GOT3 (cell line): ENCODE results near the gene ITPR1.
"Not testable (repeated sequence)": the region's sequence is repeated elsewhere in the genome, so short reads cannot be mapped to it uniquely, and the experiment has no call there.

Experiments
- DNase-seq: peaks from one replicate; lab custom pipeline; 2025; ENCODE audit warnings: mixed read lengths; lab: John Stamatoyannopoulos, UW

The ITPR1 gene

DNA sequence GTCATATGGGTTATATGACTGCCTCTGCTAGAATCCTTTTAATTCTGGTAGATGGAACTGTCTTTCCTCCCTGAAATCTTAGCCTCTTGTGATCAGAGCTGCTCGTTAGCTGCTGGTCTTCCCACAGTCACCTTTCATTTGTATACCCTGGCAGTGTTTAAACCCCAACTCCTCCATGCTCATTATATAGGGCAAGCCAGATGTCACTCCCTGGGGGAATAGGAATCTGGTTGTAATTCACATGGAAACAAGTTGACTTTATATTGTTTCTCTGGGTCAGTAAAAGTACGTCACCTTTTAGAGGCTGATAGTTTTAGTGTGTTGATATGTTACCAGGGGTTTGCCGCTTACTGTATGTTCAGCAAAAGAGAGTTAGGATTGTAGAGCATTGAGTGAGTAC is 103.5 kb downstream of the ITPR1 start:
- DNase-seq, result no peak

DNA sequence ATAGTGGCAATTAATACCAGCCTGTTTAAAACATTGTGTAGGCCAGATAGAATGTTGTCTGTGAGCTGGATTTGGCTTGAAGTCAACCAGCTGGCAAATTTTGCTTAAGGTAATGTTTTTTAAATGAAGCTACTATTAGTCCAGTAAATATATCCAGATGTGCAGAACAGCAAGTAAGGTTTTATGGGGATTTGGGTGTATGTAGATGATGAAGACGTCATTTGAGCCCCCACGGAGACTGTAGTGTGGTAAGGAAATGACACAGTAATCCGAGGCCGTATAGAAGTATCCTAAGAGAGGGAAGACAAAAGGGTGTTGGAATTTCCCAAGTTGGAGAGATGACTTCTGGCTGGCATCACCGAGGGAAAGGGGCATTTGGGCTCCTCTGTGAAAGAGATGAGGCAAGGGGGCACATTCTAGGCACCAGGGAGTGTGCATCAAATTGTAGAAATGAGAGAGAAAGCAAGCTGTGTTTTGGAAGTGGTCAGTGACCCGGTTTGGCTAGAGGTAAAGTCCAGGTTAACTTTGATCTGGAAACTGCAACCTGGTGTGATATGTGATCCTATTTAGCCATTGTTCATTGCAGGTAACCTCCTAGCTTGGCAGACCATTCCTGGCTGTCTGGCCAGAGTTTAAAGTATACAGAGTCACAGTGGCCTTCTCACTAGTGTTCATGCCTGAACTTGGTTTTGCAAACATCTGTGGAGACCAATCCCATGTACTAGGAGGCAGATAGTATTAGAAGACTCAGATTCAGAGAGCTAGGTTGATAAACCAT is 104.2 kb downstream of the ITPR1 start:
- DNase-seq, result no peak

DNA sequence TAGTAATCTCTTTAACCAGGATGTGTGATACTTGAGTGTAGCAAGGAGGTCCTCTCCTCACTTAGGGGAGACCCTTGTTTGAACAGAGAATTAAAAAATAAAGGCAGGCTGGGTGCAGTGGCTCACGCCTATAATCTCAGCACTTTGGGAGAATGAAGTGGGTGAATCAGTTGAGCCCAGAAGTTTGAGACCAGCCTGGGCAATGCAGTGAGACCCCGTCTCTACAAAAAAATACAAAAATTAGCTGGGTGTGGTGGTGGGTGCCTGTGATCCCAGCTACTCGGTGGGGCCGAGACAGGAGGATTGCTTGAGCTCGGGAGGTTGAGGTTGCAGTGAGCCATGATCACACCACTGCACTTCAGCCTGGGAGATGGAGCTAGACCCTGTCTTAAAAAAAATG is 105.1 kb downstream of the ITPR1 start:
- not testable (repeated sequence) for DNase-seq

DNA sequence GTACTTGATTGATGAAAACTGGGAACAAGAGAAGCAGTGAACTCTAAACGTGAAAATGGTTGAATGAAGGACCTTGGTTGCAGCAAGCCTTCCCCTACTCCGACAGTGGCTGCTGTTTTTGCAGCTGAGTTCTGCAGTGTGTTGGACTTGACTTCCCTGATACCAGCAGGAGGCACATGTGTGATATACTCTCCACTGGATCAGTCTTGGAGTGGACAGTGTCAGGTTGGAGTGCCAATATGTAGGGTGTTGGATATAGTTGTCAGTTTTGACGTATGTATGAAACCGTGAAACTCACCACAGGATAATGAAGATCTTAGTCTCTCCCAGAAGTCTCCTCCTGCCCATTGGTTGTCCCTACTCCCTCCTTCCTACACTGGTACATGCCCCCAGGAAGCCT is 106.5 kb downstream of the ITPR1 start:
- no peak for DNase-seq

DNA sequence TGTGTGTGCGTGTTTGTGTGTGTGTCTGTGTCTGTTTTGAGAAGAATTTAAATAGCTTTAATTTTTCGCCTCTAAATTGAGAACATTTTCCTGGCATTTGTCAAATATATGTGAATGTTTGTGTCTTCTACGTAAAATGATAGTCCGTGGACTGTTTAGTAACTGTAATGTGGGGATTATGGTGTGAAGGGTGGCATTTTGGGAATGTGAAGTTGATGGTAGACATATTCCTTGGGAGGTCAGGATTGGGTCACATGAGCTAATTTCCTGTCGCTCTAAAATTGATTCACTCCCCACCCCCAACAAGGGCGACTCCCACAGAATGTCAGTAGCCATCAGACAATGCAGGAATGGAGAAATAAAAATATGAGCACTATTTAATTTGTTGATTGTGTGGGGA is 107.3 kb downstream of the ITPR1 start:
- no peak for DNase-seq

DNA sequence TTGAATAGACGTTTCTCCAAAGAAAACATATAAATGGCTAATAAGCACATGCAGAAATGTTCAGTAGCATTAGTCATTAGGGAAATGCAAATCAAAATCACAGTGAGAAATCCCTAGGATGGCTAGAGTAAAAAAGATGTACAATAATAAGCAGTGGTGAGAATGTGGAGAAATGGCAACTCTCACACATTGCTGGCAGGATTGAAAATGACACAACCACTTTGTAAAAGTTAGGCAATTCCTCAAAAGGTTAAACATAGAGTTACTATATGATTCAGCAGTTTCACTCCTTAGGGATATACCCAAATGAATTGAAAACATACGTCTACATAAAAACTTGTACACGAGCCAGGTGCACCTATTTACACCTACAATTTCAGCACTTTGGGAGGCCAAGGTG is 108.7 kb downstream of the ITPR1 start:
- no peak for DNase-seq

DNA sequence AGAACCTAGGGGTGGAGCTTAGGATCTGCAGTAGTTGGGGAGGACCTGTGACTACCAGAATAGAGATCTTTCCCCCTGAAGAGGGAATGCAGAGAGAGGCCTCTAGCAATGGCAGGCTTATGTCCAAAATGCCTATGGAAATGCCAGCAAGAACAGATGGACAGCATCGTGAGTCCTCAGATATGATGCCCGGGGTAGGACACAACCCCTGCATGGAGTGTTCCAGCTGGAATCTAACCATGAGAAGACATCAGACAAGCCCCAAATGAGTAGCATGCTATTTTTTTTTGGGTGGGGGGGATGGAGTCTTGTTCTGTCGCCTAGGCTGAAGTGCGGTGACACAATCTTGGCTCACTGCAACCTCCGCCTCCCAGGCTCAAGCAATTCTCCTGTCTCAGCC is 111.5 kb downstream of the ITPR1 start:
- DNase-seq, result no peak

DNA sequence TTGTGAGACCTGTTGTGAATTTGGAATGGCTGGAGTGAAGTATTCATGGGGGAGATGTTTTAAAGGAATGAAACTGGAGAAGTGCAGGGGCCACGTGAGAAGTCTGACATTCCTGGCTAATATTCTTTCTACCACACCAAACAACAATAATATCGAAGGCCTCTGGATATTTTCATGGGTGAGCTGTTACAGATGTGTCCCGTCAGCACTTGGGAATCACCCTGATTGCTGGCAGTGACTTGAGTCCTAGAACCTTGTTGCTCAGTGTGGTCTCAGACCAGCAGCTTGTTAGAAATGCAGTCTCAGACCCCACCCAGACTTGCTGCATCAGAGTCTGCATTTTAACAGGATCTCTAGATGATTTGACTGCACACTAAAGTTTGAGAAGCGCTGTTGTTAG is 113.8 kb downstream of the ITPR1 start:
- no peak for DNase-seq

DNA sequence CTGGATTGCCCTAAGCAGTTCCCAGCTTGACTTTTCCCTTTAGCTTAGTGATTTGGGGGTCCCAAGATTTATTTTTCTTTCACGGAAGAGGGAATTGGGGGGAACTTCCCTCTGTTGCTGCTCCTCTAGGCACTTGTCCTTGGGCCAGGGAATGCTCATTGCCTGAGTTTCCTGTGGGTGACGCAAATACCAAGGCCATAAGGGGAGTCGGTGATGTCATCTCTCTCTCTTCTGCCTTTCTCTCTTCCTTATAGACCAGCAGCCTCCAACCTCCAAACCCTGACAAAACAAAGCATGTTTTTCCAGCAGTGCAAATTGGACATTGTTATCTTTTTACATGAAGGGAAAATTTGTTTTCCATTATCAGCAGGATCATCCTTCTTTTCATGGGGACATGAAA is 120.2 kb downstream of the ITPR1 start:
- DNase-seq, result no peak

DNA sequence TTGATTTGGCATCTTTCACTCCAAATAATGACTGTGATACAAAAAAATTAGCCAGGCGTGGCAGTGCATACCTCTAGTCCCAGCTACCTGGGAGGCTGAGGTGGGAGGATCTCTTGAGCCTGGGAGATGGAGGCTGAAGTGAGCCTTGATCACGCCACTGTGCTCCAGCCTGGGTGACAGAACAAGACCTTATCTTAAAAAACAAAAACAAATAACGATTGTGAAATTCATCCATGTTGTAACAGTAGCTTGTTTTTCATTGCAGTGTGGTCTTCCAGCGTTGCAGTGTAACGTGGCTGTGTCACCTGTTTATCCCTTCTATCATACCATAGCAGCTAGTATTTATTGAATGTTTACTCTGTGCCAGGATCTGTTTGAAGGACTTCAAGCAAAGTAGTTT is 120.9 kb downstream of the ITPR1 start:
- DNase-seq, result no peak

DNA sequence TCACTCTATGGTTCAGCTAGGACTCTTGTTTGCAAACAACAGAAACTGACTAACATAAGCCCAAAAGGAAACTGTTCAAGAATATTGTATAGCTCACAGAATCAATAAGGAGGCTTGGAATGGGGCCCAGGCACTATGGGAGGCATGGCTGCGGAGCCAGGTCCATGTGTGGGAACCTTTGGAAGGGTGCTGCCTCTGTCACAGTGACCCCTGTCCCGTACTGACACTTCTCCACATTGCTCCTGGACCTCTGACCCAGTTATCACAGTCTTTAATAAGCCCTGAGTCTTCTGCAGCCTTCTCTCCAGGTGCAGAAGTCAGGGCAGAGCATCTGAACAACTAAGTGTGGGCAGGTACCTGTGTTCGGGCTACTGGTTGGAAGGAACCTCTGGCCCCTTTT is 121.8 kb downstream of the ITPR1 start:
- no peak for DNase-seq

DNA sequence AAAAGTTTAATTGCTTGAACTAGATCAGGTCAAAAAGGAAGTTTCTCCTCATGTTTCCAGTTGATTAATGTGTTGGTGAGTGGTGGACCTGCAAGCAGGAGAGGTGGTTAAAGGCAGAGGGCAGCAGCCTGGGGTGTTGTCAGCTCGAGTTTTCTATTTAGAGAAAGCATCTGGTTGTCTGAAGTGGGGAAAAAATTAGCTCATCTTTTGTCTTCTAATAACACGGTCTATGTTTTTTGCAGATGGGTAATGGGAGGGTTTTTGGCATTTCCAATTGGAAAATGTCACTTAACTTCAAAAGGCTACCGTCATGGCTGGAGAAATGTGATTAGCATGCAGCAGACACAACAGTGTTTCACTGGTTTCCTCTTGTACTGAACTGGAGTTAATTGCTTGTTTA is 122.6 kb downstream of the ITPR1 start:
- no peak for DNase-seq

DNA sequence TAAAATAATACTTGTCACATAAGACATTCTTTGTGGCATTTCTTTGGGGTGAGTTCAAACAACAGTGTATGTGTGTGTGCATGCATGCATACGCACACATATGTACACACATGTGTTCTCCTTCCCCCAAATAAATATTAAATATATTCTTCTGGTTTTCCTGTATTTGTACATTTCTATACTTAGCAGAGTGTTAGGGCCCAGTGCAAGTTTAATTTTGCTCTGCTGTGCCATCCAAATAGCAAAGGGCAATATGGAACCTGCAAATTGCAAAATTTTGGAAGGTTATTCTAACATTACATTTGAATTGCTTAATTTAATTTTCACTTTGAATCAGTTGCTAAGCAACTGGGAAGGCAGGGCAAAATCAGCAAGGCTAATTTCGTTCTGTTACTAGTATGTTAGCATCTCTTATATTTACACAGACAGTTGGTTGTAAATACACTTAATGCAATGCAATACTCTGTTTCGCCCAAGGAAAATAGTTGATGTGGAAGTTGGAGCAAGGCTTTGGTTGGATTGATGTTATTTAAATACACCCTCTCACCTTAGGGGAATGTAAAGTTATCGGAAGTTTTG is 130.4 kb downstream of the ITPR1 start:
- DNase-seq, result no peak

DNA sequence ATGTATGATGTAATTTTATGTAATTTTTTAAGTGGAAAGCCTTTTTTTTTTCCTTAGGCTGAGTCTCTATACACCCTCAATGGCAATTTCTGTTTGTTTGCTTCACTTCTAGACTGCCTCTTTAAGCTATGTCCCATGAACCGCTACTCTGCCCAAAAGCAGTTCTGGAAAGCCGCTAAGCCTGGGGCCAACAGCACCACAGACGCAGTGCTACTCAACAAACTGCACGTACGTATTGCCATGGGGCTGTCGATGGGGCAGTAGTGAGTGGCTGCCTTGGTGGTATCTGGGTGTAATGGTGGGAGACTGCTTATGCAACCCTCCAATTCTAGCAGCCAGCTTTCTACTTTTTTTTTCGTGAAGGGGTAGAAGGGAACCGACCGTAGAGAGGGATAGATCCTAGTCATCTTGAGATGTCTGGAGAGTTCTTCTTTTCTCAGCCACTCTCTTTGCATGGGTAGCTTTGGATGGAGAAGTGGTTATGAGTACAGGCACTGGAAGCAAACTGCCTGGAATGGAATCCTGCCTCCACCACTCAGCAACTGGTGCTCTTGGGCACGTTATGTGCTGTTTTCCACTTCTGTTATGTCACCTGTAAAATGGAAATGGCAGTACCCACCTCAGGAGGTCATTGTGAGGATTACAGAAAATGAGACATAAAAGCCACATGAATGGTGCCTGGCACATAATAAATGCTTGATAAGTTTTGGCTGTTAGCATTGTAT is 134.7 kb downstream of the ITPR1 start:
- no peak for DNase-seq

DNA sequence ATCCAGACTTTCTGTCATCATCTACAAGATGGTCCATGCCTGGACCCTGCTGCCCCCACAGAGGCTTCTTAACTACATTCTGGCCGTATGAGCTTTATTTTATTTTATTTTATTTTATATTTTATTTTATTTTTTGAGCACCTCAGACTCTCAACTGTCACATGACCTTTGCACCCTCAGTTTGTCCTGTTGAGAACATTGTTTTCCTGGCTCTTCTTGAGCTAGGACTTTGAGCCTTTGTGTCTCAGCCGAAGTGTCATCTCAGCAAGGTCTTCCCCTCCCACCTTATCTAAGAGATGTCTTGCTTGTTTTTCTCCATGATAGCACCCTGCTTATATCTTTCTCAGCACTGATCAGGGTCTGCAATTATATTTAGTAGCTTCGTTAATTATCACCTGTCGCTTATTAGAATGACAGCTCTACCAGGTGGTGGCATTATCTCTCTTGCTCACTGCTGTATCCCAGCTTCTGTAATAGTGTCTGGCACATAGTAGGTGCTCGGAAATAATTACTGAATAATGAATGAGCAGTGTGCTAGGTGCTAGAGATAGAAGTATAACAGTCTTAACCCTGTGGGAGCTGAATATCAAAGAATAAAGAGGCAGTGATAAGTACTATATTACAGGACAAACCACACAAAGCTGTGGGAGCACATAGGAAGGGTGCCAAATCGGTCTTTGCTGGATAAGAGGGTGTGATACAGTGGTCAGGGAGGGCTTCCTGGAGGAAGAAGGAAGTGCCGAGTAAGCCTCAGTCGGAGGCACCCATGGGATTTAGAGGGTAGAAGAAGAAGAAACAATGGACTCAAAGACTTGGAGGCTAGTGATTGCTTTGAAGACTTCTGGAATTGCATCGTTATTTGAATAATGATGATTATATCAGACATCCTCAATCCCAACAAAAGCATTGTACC is 136.2 kb downstream of the ITPR1 start:
- DNase-seq, result no peak

DNA sequence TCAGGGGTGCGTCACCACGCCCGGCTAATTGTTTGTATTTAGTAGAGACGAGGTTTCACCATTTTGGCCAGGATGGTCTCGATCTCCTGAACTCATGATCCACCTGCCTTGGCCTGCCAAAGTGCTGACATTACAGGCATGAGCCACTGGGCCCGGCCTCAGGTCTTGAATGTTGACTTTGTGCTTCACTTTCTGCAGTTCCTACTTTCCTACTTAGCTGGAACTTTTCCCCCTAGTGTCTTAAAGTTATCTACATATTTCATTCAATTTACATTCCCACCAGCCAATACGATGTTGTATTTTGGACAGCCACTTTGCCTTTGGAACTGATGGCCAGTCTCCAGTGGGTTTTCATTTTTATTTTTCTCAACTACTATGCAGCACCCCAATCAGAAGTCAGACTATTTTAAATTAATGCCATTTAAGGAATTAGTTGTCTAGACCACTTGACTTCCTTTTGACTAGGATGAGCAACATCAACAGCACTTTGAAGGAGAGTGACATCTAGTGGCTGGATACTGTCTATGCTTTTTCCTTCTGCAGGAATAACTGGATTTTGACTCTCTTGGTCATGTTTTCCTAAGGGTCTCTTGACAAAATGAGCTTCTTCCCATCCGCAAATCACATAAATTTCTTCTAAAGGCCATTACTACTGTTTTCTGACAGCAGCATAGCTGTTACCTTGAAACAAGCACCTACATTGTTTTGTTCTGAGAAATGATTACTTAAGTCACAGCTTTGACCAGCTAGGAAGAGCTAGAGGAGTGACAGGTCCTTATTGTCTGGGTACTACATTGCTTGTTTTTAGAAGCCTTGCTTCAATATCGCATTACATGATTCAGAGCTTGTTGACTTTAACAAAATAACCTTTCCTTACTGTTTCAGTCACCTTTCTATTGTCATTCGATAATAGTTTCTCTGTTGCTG is 140.2 kb downstream of the ITPR1 start:
- no peak for DNase-seq

DNA sequence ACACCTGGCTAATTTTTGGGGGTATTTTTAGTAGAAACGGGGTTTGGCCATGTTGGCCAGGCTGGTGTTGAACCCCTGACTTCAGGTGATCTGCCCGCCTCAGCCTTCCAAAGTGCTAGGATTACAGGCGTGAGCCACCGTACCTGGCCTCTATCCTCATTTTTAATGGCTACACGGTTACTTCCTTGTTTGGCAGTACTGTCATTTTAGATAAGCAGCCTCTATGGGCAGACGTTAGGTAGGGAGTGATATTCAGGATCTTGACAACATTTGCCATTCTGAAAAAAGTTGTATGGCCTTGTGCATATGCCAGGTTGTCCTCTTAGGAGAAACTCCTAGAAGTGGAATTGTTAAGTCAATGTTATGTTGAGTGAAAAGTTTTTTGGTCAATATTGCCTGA is 141.7 kb downstream of the ITPR1 start:
- no peak for DNase-seq

DNA sequence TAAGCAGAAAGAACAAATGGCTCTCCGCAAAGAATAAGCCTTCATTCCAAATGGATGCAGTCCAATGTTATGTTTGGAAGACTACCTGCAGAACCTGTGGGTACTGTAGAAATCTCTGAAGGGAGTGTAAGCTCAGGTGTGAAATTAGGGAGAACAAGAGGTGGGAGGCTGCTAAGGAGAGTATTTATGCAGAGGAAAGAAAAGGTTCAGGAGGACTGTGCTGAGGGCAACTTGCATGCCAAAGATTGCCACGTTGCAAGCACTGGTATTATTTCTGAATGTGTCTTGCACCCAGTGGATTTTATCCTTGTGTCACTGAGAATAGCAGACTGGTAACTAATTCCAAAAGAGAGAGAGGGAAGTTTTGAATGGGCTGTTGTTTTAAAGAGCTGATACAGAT is 144.1 kb downstream of the ITPR1 start:
- DNase-seq, result no peak

DNA sequence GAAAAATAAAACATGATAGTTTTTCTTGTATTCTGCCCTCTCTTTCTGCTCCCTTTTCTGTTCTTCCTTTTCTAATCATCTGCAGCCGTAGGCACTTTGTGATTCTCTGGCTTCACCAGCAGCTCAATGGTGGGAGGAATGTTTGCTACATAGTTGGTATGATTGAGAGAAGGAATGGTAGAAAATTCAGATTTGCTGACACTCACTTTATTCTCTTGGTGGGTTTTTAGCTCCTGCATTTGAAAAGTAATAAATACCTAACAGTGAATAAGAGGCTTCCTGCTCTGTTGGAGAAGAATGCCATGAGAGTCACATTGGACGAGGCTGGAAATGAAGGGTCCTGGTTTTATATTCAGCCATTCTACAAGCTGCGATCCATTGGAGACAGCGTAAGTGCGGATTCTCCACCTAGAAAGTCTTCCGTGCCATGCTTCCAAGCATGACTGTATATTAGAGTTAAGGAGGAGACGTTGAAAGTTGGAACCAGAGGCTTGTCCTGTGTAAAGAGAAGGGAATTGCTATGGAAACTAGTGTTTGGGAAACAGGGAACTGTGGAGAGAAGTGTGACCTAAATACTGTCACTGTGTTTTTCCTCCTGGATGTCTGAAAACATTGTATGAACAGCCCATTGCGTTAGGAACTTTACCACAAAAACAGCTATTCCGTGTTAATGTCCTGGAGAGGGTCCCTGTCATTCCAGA is 148.9 kb downstream of the ITPR1 start:
- DNase-seq, result no peak

DNA sequence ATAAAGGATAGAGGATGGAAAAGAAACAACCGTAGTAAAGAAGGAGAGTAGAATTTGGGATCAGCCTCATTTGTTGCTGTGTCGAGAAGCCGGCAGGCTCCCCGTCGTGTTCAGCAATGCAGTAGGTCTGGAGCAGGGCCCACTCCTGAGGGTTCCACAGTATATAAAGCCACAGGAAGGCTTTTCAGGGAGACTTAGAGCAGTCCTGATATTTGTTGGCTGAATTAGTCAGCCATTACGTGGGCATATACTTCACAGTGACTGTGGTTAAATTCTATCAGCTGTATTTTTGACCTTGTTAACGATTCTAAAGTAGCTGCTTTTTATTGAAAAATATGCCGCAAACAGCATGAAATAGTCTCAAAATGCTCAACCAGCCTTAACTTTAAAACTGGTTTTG is 149.5 kb downstream of the ITPR1 start:
- DNase-seq, result no peak
